Loucy (cell line): ENCODE results near the gene SART3.

Experiments used
- H2AFZ ChIP-seq: fragments of 200-600 bp; sonication (generic); 2 replicates; pipeline ENCODE4 v1.6.0; 2016; ENCODE audit warnings: antibody characterized with exemption, mild to moderate bottlenecking, low read length, moderate library complexity
- H3F3A ChIP-seq: fragments of 200-600 bp; 2 replicates; pipeline ENCODE4 v1.6.0; 2016; ENCODE audit warnings: antibody characterized with exemption, low read depth, mild to moderate bottlenecking
- H3K27me3 ChIP-seq: fragments of 200-600 bp; sonication (generic); 2 replicates; pipeline ENCODE4 v1.6.1; 2014; ENCODE audit warnings: low read length, mild to moderate bottlenecking; ENCODE audit not compliant: insufficient read depth, poor library complexity, severe bottlenecking
- H3K36me3 ChIP-seq: fragments of 200-600 bp; sonication (generic); 2 replicates; pipeline ENCODE4 v1.6.1; 2016; ENCODE audit warnings: low read length; ENCODE audit not compliant: insufficient read depth
- H3K4me1 ChIP-seq: fragments of 200-600 bp; sonication (generic); 2 replicates; pipeline ENCODE4 v1.5.1; 2014; ENCODE audit warnings: low read length, mild to moderate bottlenecking; ENCODE audit not compliant: insufficient read depth, poor library complexity, severe bottlenecking
- H3K4me2 ChIP-seq: fragments of 200-600 bp; sonication (generic); 2 replicates; pipeline ENCODE4 v1.6.0; 2014; ENCODE audit warnings: antibody characterized with exemption, low read length, low read depth, mild to moderate bottlenecking; ENCODE audit not compliant: poor library complexity, severe bottlenecking
- H3K4me3 ChIP-seq: fragments of 200-600 bp; sonication (generic); 2 replicates; pipeline ENCODE4 v1.5.1; 2014; ENCODE audit warnings: low read length, mild to moderate bottlenecking, mixed read lengths; ENCODE audit not compliant: poor library complexity, severe bottlenecking
- H3K79me2 ChIP-seq: fragments of 200-600 bp; sonication (generic); 2 replicates; pipeline ENCODE4 v1.6.1; 2014; ENCODE audit warnings: low read length; ENCODE audit not compliant: insufficient read depth
- H3K9ac ChIP-seq: fragments of 200-600 bp; sonication (generic); 2 replicates; pipeline ENCODE4 v1.6.0; 2014; ENCODE audit warnings: mild to moderate bottlenecking, low read depth, low read length, moderate library complexity; ENCODE audit not compliant: poor library complexity, severe bottlenecking
- H3K9me2 ChIP-seq: fragments of 200-600 bp; sonication (generic); replicated peaks from 2 replicates; pipeline ENCODE4 v1.6.1; 2016; ENCODE audit warnings: low read depth, low read length, mixed read lengths
- H3K9me3 ChIP-seq: fragments of 200-600 bp; sonication (generic); 2 replicates; pipeline ENCODE4 v1.6.1; 2014; ENCODE audit warnings: mild to moderate bottlenecking, antibody characterized with exemption, low read length, low read depth; ENCODE audit not compliant: insufficient read depth
- H4K20me1 ChIP-seq: fragments of 200-600 bp; sonication (generic); 2 replicates; pipeline ENCODE4 v1.6.0; 2014; ENCODE audit warnings: antibody characterized with exemption, low read length, mild to moderate bottlenecking; ENCODE audit not compliant: insufficient read depth, poor library complexity, severe bottlenecking
- CTCF ChIP-seq: fragments of 200-600 bp; sonication (generic); conservative IDR thresholded peaks from 2 replicates; pipeline ENCODE4 v1.5.1; 2014; ENCODE audit warnings: mild to moderate bottlenecking, antibody characterized with exemption, low read length
- EZH2phosphoT487 ChIP-seq: fragments of 200-600 bp; IDR thresholded peaks from 2 replicates; pipeline ENCODE4 v1.6.1; 2018; ENCODE audit warnings: antibody characterized with exemption, mild to moderate bottlenecking, moderate library complexity, borderline replicate concordance

The SART3 gene

GRCh38 chr12:108473400-108474055 is 87.4 kb downstream of the SART3 start:
- H3K9ac ChIP-seq, result no peak overlapping the region

More at GRCh38 chr12:108473400-108474055, 87.4 kb downstream of the SART3 start:
- Histone ChIP-seq H3K4me1 (peaks cover 6% of the 10 kb centered on the region), H2AFZ (no peak overlapping the region), H3K27me3 (no peaks in the 10 kb centered on the region), H3K9me3 (no peaks in the 10 kb centered on the region), H3K4me3 (no peak overlapping the region), H4K20me1 (no peaks in the 10 kb centered on the region), H3F3A (no peaks in the 10 kb centered on the region), H3K79me2 (no peaks in the 10 kb centered on the region), H3K36me3 (no peaks in the 10 kb centered on the region), H3K4me2 (no peak overlapping the region), H3K9me2 (no peaks in the 10 kb centered on the region)
- TF ChIP-seq EZH2phosphoT487 (no peak), CTCF (no peak)
